DMS114 treated with DMSO at 0.1 percent for 48 hours (cell line): Measurements from ENCODE around the gene MRPS18B.
"Not testable (repeated sequence)": the region's sequence is repeated elsewhere in the genome, so short reads cannot be mapped to it uniquely, and the experiment has no call there.

Experiments
- DNase-seq: peaks from one replicate; lab custom pipeline; 2025; ENCODE audit not compliant: unreplicated experiment; lab: John Stamatoyannopoulos, UW

MRPS18B gene

DNA sequence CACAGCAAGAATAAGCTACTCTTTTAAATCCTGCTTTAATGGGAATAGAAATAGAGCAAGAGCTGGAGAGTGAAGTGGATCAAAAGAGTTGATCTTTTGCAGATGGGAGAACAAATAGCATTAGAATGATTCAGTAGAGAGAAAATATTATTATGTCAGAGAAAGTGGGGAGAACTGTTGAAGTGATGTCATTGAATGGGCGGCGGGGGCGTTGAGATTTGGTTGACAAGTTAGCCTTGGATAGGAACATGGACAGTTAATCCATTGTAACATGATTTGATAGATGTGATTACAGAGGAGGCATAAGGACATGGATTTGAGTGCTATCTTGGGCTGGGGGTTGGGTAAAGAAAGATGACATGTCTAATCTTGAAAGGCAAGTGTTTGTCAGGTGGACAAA, 18.2 kb downstream of the MRPS18B start:
- DNase-seq = no peak

DNA sequence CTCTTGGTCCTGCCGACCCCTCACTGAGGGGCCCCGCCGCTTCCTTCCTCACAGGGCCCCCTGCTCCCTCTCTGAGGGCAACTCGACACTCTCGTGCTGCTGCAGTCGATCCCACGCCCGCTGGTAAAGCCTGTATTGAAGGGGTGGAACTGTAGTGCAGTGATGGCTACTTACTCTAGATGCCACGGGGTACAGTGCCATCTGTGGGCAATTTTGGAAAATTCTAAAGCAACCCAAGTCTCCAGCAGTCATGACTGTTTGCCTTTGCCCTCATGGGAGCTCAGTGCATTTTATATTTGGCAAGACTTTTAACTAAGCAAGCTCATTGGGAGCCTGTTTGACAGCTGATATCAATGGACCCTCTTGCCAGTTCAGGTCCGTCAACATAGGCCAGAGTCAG, 22.8 kb downstream of the MRPS18B start:
- DNase-seq = no peak

DNA sequence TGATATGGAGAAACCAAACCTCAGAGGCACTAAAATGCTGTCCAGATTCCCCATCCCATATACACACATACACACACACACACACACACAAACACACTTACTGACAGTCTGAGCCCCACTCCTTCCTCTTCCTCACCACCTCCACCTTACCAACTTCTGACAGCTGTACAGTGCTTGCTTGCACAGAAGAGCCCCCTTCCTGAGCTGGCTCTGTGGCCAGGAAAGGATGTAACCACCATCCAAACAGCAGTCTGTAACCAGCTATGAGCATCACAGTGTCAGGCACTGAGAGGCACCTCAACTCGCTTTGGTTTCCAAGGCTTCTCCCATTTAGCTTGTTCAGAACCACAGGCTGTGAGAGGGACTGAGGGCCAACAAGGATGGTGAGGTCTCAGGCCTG, 23.4 kb downstream of the MRPS18B start:
- DNase-seq = no peak

DNA sequence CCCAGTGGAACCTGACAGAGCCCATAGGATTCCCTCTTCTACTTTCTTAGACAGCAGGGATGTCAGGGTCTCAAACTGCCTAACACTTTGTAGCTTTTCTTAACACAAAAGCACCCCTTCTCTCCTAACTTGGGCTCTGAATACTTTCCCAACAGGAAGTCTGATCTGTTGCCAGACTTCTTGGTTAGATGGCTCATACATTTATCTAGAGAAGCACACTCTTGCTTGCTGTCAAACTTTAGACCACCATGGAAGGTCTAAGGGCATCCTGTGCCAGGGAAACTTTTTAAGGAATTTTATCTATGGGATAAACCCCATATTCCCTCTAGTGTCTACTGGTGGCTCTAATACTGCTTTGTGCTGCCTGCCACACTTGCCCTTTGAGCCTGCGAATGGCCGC, 26.0 kb downstream of the MRPS18B start:
- DNase-seq = no peak

DNA sequence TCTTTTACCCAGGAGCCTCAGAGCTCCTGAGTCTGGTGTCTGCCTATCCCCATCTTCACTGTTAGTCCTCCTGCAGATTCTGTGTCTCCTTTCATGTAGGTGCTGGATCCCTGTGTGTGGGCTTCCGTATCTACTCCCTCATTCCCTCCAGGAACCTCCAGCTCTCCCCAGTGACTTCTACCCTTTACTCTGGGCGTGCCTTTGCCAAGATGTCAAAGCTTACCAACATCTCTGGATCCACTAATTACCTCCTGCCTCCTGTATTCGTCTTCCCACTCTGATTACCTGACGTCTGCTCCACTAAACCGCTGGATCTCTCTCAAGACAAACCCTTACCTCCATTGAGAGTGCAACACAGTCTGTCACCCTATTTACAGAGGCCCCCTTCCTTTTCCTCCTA, 27.1 kb downstream of the MRPS18B start:
- DNase-seq = no peak

DNA sequence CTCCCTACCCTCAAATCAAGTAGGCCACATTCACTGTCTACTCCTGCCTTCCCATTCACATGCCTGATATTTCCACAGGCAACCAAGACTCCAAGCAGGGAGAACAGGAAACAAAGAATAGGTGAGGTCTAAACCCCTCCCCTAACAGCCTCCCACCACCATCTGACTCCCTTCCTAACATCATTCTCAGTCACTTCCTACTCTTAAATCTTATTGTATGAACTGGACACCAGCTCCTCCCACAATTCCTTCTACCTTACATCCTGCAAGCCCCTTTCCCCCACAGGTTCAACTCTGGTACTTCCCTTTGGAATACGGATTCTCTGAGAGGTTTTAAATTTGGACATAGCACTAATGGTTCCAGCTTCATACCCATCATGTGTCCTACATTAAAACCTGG, 28.3 kb downstream of the MRPS18B start:
- DNase-seq = no peak

DNA sequence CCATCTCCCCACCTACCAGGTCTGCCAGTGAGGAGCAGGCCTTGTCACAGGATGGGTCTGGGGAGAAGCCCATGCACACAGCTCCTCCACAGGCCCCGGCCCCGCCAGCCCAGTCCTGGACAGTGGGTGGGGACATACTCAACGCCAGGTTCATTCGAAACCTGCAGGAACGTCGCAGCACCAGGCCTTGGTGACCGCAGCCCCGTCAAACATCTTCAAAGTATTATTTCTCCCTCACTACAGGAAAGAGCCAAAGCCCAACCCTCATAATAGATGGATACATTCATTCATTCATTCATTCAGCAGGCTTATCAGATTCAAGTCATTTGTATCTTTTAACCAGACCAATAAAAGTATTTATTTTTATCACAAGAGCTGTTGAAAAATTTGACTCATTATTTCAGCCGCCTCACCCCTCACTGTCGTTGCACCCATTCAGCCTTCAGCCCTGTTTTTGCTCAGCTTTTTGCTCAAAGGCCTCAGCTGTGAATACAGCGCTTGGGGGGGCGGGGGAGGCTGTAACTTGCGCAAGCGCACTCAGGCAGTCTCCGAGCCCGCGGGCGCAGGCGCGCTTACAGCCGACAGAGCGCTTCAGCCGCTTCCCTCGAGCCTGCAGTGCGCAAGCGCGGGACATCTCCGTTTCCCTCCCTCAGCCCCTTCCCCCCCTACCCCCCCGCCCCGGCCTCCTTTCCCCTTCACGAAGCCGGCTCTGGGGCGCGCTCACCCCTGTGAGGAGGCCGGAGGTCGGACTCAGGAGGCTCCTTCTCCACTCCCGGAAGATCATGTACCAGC, 29.0 kb downstream of the MRPS18B start, which contains the start of gene C6orf136:
Gene C6orf136 (plus strand): TSS at position 684 of the 792 bp plus-strand sequence. CDS start 99 bp downstream, at position 783.
- peak; percentile 88 for DNase-seq

DNA sequence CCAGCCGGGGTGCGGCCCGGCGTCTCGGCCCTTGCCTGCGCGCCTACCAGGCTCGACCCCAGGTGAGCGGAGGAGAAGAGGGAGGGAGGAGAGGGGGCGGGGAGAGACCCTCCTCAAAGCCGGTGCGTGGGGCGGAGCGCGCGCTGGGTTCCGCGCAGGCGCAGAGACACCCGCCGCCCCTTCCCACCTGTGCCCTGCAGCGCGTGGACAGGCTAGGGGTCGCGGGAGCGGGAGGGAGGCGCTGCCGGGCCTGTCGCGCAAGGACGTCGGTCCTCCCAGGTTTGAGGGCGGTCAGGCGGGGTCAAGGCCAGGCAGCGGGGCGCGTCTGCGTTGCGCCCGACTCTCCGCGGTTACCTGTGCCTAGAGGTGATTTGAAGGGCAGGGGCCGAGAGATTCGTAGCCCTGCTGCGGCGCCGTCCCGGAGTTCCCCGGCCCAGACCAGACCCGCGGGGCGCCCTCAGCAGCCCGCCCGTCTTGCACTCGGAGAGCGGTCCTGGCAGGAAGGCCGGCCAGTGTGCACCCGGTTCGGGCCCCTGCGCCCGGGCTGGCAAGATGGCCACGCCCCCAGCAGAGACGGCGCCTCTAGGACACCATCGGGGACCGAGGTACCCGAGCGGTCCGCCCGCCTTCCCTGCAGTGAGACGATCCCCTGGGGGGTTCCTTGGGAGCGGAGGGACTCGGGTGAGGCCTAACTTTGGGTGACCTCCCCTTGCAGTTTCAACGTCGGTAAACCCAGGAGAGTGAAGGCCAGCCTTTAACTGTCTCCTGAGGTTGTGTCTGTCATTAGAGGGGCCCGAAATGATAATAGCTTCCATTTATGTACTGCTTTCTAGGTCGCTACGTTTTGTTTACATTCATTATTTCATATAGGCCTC, 29.8 kb downstream of the MRPS18B start:
- DNase-seq = peak; percentile 28

DNA sequence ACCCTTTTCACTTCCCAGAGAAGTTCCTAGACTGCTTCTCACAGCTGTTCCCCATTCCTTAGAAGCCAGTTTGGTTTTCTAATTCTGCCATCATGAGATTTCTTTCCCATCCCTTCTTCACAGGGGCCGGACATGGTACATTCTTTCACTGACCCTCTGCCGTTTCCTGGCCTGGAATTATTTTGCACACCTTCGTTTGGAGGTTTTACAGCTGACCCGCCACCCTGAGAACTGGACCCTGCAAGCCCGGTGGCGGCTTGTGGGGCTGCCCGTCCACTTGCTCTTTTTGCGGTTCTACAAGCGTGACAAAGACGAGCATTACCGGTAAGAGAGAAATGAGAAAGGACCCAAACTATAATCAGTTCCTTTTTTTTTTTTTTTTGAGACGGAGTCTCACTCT, 33.5 kb downstream of the MRPS18B start:
- no peak for DNase-seq

DNA sequence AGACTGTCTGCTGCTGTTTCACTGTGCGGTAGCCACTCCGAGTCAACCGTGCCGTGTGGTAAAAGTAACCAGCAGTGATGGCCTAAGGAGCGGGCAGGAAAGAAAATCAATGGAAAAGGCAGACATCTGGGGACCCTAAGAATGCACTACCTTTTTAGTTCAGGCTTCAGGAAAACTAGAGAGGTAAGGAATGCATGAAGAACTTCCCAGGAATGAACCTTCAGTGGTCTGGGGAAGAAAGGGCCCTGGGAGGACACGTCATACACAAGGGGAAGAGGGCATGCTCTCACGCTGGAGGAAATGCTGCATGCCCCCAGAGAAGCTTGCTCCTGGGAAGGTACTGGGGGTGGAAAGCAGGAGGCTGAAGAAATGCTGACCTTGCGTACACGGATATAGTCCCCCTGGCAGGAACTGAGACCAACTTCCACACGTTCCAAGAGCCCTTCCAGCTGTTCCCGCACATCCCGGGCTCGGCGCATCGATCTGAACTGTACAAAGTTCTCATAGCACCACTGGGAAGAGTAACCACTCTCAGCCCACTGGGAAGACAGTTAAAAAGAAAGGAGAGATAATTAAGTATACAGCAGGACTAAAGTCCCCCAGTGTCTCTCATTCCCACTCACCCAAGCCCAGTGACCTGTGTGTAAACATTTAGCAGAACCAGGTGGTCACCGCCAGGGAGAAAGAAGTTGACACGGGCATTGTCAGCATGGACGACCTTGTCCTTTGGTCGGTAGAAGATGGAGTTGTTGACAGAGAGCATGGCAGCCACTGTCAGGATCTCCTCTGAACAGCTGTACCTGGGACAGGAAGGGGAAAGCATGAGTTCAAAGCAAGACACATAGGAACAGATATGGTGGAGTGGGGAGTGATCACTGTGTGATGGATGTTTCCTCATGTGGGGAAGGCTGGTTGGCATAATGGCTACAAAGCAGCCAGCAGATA, 37.4 kb downstream of the MRPS18B start:
- no peak for DNase-seq

DNA sequence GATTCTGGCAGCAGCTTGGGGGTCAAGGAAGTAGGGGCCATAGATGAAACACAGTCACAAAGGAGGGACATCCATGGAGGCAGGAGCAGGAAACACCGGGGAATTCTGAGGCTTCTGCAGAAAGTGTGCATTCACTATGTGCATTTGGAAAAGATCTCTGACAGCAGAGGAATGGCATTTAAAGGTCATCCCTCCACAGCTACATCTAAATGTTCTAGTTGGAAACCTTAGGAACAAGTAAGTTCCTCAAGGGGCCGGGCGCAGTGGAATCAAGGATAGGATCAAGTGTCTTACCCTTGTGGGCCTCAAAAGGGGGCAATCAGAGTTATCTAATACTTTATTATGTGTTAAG, 38.1 kb downstream of the MRPS18B start:
- no peak for DNase-seq

DNA sequence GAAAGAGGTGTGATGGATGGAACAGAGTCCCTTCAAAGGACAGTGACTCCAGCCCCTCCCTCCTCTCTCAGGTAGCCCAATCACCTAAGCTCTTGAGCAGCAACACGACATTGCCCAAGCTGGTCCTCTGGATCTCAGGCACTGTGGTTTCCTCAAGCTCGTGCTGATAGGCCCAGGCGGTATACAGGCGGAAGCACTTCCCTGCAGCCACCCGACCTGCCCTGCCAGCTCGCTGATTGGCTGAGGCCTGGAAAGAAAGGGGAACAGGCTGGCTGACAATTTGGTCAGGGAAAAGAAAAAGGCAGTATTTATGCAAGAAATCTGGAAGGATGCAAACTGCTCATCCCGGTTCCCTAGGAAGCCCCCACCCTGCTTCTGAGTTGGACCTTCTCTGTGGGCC, 38.9 kb downstream of the MRPS18B start:
- DNase-seq = no peak

DNA sequence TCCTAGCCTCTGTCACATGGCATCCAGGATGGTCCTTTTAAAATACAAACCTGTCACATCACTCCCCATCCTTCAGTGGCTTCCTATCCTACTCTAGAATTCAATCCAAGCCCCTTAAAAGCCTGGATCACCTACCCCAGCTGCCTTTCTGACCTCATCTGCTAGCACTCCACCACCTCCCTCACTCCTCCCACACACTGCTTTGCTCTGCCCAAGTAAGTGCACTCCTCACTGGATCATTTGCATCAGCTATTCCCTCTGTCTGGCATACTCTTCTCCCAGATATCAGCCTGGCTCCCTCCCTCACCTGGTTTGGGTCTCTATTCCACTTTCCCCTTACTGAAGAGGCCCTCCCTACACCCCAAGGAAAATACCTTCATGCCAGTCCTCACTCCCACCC, 39.8 kb downstream of the MRPS18B start:
- DNase-seq = no peak

DNA sequence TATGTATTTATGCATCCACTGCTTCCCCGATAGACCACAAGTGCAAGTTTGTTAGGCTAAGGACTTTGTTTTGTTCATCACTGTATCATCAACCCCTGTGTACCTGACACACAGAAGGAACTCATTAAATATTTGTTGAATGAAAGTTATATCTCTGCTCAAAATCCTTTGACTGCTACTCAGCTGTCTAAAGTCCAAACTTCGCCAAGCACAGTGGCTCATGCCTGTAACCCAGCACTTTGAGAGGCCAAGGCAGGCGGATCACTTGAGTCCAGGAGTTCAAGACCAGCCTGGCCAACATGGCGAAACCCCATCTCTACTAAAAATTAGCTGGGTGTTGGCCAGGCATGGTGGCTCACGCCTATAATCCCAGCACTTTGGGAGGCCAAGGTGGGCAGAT, 40.3 kb downstream of the MRPS18B start:
- DNase-seq = not testable (repeated sequence)

DNA sequence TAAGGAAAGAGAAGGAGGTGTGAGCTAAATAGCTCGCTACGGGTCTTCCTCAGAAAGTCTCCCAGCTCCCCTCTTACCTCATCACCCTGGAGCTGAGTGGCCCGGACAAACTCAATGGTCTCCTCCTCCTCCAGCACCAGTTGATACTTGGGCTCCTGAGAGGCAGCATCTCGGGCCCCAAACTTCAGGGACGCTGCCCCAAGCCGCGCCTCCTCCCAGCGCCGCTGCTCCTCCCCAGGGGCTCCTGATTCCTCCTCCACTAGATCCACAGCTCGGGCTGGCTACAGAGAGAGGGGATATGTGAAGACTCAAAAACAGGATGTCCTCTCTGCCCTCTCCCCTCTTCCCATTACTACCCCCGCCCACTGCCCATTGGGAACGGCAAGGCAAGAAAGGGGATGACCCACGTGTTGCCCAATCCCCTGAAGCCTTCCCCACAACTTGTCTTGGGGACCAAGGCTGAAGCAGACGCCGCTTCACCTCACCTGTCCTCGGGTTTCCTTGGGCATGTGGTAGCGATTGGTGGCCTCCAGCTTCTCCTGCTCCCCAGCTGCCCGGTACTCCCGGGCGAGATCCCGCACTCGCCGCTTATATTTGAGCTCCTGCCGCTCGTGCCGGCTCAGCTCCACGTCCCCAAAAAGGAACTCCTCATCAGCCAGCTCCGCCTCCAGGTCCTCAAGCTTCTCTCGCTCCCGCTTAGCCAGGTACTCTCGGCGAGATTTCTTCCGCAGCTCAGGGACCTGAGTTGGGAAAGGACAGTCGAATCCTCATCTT, 47.5 kb downstream of the MRPS18B start:
- DNase-seq = no peak

DNA sequence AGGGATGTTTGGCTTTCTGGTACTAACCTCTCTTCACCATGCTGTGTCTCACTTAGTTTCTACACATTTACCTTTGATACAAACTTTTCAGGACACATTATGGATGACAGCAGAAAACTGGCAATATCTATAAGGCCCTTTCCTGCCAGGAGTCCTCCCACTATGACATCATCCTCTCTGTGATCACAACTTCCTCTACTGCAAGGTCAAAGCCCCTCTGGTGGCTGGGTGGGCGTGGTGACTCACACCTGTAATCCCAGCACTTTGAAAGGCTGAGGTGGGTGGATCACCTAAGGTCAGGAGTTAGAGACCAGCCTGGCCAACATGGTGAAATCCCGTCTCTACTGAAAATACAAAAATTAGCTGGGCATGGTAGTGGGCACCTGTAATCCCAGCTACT, 48.7 kb downstream of the MRPS18B start:
- DNase-seq = not testable (repeated sequence)

DNA sequence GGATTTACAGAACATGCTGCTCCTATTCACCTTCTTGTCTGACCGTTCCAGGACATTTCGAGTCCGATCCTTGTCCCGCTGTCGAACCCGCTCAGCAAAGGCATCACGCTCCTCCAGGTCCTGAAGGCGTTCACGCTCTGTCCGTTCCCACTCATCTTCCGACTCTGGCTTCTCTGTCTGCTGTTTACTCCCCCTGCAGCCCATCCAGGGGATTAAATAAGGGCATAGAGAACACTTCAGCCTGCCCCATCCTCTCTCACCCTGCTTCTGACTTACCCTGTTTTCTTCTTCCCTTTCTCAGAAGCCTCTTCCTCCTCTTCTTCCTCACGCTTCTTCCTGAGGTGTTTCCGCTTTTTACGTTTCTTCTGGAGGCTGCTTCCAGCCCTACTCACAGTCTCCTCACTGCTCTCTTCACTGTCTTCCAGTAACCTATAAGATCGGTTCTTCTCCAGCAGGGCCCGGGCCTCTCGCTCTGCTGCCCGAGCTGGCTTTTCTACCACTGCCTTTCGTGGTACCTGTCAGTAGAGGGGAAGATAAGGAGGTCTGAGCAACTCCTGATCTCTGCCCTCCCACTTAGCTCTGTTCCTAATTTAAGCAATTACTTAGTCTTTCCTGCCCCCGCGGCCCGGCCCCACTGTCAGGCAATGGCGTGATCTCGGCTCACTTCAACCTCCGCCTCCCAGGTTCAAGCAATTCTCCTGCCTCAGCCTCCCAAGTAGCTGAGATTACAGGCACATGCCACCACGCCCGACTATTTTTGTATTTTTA, 53.3 kb downstream of the MRPS18B start:
- DNase-seq = peak; percentile 45

DNA sequence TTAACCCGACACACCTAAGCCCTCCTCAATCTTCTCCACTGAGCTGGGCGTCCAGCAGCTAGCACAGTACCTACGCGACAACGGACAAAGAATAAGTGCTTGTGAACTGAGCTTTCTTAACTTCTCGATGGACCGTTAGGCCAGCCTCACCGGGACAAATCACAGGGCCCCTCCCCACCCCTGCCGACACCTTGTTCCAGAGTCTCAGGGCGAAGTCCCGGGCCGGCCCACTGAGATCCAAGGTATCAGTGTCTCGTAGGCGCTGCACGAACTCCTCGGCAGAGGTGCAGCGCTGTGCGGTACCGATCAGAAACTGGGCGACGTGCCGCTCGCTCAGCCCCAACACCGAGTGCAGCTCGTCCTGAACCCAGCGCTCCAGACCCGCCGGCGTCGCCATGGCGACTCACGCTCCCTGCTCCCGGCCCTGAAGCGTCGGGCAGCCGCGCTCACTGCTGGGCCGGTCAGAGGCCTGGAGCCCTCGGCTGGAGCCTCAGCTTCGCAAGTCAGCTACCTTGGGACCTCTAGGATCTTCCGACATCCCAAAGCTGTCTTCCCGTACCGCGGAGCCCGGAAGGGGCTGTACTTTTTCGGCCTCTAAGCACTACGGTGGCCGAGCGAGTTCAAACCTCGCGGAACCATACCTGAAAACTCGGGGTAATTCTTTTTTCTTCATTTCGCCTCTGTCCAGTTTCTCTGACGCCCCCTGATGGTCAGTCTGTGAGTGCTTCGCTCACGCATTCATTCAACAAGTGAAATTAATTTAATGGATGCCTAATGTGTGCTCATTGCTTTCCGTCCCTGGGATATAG, 55.0 kb downstream of the MRPS18B start, which contains the start of gene DHX16:
Gene DHX16 (minus strand): TSS at position 562 of the 809 bp plus-strand sequence. CDS start 165 bp downstream, at position 397.
- peak; percentile 97 for DNase-seq
